ENCODE data around the gene PIAS3. TPM values are rescaled to one million over a fixed set of nuclear protein-coding genes. Genes with fewer than 3 reads are reported as not detected.

The PIAS3 gene
- total and polyA plus RNA-seq, 7 donors: 5.4 to 37.9 (median 17.5) TPM

DNA sequence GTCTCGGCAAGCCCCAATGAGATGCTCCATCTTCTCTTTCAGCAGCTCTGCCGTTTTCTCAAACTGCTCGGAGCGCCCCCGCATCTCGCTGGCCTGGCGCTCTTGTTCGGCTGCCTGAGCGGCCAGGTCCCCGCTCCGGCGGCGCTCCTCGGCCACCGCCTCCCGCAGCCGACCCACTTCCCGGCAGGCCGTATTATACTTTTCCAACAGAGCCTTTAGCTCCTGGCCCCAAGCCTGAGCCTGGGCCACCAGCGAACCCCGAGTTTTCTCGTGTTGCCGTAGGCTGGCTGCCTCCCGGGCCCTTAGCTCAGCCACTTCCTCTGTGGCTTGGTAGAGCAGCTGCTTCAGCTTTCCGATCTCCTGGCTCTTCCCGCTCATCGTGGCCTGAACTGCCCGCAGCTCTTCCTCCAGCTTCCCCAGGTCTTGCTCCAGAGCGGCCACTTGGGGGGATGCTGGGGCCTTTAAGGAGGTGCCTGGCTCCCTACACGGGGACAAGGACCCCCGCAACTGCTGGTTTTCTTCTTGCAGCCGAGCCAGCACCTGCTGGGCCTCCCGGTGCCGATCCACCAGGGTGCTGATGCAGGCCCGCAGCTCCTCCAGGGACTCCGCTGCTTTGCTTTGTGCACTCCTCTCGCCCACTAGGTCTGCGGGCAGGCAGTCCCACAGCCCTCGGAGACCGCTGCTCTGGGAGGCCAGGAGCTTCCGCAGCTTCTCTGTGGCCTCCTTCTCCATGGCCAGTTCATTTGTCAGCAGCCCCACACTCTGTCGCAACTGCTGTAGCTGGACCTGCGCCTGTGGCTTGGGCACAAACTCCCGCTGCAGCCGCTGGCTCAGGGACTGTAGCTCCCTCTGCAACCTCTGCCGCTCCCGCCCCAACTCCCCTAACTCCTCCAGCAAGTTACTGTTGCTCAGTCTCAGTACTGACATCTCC, 13.4 kb upstream of the PIAS3 start:
- peak; percentile 89 for DNase-seq
- Histone ChIP-seq H3K4me1 (peaks cover 0 to 31% (median 22%) of the 10 kb centered on the region in 4 donors), H3K9me3 (no peaks in the 10 kb centered on the region), H3K36me3 (peaks cover 0 to 9% (median 2%) of the 10 kb centered on the region in 4 donors), H3K27ac (peak overlapping the region; percentile 87 to 89 (median 88)), H3K4me3 (peak overlapping the region; percentile 33 to 57 (median 55)), H3K27me3 (no peaks in the 10 kb centered on the region)
- intact Hi-C loops (cut with DNase I): loop anchor here (2.0 kb wide), 1 partner anchor 21 kb away; no protein-coding TSS in a partner anchor
- 29 to 34% methylated on average over 47 of the region's 47 CpGs for WGBS, 2 donors
- TF ChIP-seq POLR2A (IDR thresholded peaks at IDR 0.05) (peak in 1 of 2 donors; percentile 20), POLR2AphosphoS5 (IDR thresholded peaks at IDR 0.05) (peak in 3 of 4 donors; percentile 33 to 59 (median 37)), EP300 (IDR thresholded peaks at IDR 0.05) (no peak)
- TF ChIP-seq, protein P1, sequence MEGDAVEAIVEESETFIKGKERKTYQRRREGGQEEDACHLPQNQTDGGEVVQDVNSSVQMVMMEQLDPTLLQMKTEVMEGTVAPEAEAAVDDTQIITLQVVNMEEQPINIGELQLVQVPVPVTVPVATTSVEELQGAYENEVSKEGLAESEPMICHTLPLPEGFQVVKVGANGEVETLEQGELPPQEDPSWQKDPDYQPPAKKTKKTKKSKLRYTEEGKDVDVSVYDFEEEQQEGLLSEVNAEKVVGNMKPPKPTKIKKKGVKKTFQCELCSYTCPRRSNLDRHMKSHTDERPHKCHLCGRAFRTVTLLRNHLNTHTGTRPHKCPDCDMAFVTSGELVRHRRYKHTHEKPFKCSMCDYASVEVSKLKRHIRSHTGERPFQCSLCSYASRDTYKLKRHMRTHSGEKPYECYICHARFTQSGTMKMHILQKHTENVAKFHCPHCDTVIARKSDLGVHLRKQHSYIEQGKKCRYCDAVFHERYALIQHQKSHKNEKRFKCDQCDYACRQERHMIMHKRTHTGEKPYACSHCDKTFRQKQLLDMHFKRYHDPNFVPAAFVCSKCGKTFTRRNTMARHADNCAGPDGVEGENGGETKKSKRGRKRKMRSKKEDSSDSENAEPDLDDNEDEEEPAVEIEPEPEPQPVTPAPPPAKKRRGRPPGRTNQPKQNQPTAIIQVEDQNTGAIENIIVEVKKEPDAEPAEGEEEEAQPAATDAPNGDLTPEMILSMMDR (IDR thresholded peaks at IDR 0.05): no peak

DNA sequence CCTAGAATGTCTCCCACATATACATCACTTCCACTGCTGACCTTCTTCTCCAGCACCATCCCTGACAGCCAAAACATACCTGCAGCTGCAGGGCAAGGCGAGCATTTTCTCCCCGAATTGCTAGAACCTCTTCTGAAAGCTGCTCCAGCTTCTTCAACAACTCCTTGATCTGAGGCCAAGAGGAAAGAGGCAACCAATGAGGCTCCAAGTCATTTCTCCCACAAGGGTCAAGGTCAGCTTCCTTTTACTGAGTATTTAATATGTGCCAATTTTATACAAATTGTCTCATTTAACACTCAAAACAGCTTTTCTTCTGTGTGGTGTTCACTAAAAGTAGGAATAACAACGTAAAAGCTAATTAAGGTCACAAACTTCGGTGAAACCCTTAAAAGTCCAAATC, 9.4 kb upstream of the PIAS3 start:
- WGBS, 2 donors: 70 to 84% methylated on average over 4 of the region's 4 CpGs
- Histone ChIP-seq H3K27me3 (no peaks in the 10 kb centered on the region), H3K4me1 (peaks cover 0 to 31% (median 22%) of the 10 kb centered on the region in 4 donors), H3K27ac (no peak overlapping the region), H3K9me3 (no peaks in the 10 kb centered on the region), H3K4me3 (no peak overlapping the region), H3K36me3 (peaks cover 0 to 28% (median 2%) of the 10 kb centered on the region in 4 donors)
- no peak for TF ChIP-seq EP300 (IDR thresholded peaks at IDR 0.05)
- no peak for TF ChIP-seq POLR2AphosphoS5 (IDR thresholded peaks at IDR 0.05)
- TF ChIP-seq POLR2A (IDR thresholded peaks at IDR 0.05): no peak
- TF ChIP-seq, protein P1 (IDR thresholded peaks at IDR 0.05): no peak
- no peak for DNase-seq
- intact Hi-C loops (cut with DNase I): no loop called here

DNA sequence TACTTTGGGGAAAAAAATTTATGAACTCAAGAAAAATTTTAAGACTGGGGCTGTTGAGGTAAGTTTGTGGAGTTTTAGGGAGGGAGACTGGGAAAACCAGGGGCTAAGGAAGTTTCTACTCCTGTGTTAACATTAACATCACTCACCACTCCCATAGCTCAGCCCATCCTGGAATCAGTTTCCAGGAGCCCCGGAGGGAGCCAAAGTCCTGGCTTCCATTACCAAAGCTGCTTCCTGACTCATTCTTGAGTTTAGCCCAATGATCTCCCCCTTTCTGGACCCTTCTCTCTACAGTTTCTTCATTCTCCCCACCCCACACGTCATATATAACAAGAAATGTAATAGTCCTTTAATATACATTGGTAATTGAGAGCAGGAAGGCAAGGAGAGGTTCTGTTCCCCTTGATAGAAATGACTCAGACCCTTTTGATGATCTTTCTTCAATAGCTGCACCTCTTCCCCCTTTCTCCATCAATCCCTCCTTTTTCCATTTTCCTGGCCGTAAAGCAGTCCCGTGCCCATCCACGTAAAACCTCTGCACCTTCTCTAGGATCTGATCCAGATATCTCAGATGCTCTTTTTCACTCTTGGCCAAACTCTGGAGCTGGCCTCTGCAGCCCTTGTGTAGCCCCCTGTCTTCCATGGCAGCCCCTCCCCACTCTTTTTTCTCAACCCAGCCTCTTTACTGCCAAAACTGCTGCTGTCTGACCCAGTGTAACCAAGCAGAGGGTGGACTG, 4.6 kb upstream of the PIAS3 start:
- Histone ChIP-seq H3K4me3 (no peak overlapping the region), H3K36me3 (peaks cover 0 to 28% (median 2%) of the 10 kb centered on the region in 4 donors), H3K9me3 (no peaks in the 10 kb centered on the region), H3K4me1 (peaks cover 0 to 7% (median 7%) of the 10 kb centered on the region in 4 donors), H3K27ac (no peak overlapping the region), H3K27me3 (no peaks in the 10 kb centered on the region)
- intact Hi-C loops (cut with DNase I): no loop called here
- DNase-seq: no peak
- TF ChIP-seq POLR2AphosphoS5 (IDR thresholded peaks at IDR 0.05) (no peak), EP300 (IDR thresholded peaks at IDR 0.05) (no peak), POLR2A (IDR thresholded peaks at IDR 0.05) (no peak)
- TF ChIP-seq, protein P1 (IDR thresholded peaks at IDR 0.05): no peak
- 72 to 79% methylated on average over 5 of the region's 5 CpGs for WGBS, 2 donors

DNA sequence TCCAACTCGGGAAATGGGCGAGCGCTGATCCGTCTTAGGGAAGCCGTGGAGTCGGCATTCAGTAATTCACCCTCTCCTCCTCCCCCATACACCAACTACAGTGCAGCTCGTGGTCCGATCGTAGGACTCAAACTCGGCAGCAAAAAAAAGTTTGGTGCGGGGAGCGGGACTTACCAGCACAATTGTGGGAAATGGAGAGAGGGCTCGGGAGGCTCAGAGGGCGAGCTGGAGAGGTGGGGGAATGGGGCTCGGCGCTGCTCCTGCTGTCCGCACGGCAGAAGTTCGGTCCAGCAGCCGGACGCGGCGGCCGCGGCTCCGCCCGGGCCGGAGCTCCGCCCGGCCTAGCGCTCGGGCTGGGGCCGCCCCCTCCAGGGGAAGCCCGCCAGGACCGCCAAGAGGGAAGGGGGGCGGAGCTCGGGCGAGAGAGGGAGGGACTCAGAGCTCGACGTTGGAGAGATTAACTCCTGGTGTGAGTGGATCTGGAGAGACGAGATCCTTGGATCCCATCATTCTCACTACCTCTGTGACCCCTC, 676 bp upstream of the PIAS3 start:
- DNase-seq: peak; percentile 97
- H3K36me3 ChIP-seq: peaks cover 16 to 26% (median 18%) of the 10 kb centered on the region in 4 donors
- peaks cover 0 to 23% (median 20%) of the 10 kb centered on the region in 4 donors for H3K4me1 ChIP-seq
- no peaks in the 10 kb centered on the region for H3K9me3 ChIP-seq
- peak overlapping the region; percentile 94 to 96 (median 95) for H3K27ac ChIP-seq
- 0% methylated on average over 41 of the region's 41 CpGs for WGBS, 2 donors
- H3K27me3 ChIP-seq: no peaks in the 10 kb centered on the region
- TF ChIP-seq EP300 (IDR thresholded peaks at IDR 0.05) (no peak), POLR2A (IDR thresholded peaks at IDR 0.05) (peak; percentile 66 to 77), POLR2AphosphoS5 (IDR thresholded peaks at IDR 0.05) (peak; percentile 75 to 91 (median 88))
- intact Hi-C loops (cut with DNase I): loop anchor here (5.0 kb wide), 3 partner anchors 33 to 98 kb away; partner anchors contain the start of genes LIX1L and PEX11B
- peak overlapping the region; percentile 57 to 97 (median 82) for H3K4me3 ChIP-seq

Data from sigmoid colon (tissue), 7 donors.